HUES48 (cell line): Measurements from ENCODE around the gene ARHGEF12.
"Not testable (repeated sequence)": the region's sequence is repeated elsewhere in the genome, so short reads cannot be mapped to it uniquely, and the experiment has no call there.

Experiments used
- H3K27ac ChIP-seq: one replicate; pipeline ENCODE4 v1.7.0; 2013; ENCODE audit warnings: low read depth, low read length, inconsistent platforms
- H3K27me3 ChIP-seq: 2 replicates; pipeline ENCODE4 v1.6.1; 2013; ENCODE audit warnings: mild to moderate bottlenecking, low read length; ENCODE audit not compliant: control insufficient read depth, insufficient read depth
- H3K36me3 ChIP-seq: 2 replicates; pipeline ENCODE4 v1.6.1; 2013; ENCODE audit warnings: low read length; ENCODE audit not compliant: control insufficient read depth, insufficient read depth
- H3K4me1 ChIP-seq: 2 replicates; pipeline ENCODE4 v1.6.1; 2013; ENCODE audit warnings: mild to moderate bottlenecking, low read length; ENCODE audit not compliant: control insufficient read depth, insufficient read depth
- H3K4me3 ChIP-seq: 2 replicates; pipeline ENCODE4 v1.5.1; 2013; ENCODE audit warnings: mild to moderate bottlenecking, low read depth, low read length
- H3K9ac ChIP-seq: 2 replicates; pipeline ENCODE4 v1.6.1; 2013; ENCODE audit warnings: mild to moderate bottlenecking, low read depth, low read length, moderate library complexity
- H3K9me3 ChIP-seq: 2 replicates; pipeline ENCODE4 v1.6.1; 2013; ENCODE audit warnings: low read length; ENCODE audit not compliant: control insufficient read depth, insufficient read depth

Gene ARHGEF12

DNA sequence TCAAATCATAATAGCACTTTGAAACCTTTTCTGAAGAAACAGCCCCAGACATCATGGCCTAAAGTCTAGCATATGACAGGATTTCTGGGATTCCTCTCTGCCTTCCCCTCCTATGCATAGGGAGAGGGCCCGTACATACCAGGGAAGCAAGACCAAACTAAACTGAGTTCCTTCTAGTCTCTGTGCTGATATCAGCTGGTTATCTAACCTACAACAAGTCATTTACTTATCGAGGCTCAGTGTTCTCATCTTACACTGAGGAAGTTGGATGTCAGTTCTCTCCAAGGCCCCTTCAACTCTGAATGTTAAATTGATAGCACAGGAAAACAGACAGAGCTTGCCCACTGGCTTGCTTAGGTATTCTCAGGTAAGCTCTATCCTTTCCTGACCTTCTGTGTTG lies 158.4 kb downstream of the ARHGEF12 start:
- Histone ChIP-seq H3K27ac (no peak overlapping the region), H3K4me3 (no peak overlapping the region), H3K36me3 (no peaks in the 10 kb centered on the region), H3K4me1 (peaks cover 10% of the 10 kb centered on the region), H3K27me3 (no peaks in the 10 kb centered on the region), H3K9ac (no peak overlapping the region), H3K9me3 (no peaks in the 10 kb centered on the region)

GRCh38 chr11:120499088-120499487 lies 162.9 kb downstream of the ARHGEF12 start:
- Histone ChIP-seq H3K9me3 (no peaks in the 10 kb centered on the region), H3K27me3 (no peaks in the 10 kb centered on the region), H3K9ac (no peak overlapping the region), H3K4me1 (peaks cover 38% of the 10 kb centered on the region), H3K36me3 (no peaks in the 10 kb centered on the region), H3K27ac (no peak overlapping the region), H3K4me3 (no peak overlapping the region)

DNA sequence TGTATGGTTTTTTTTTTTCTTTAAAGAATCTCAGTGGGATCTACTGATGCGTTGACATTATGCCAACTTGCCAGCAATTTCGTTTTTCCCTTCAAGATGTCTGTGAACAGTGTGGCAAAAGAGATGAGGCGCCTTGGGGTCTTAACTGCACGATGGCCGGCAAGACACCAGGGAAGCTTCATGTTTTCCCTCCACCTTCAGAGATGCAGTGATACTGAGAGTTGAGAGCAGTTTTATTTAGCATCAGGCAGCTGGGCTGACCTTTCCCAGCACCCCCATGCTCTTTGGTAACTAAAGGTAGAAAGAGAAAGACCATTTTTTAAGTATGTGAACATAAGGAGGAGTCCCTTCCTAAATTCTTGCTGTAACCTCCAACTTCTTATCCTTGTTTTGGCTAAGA lies 163.6 kb downstream of the ARHGEF12 start:
- Histone ChIP-seq H3K4me3 (no peak overlapping the region), H3K9ac (no peak overlapping the region), H3K4me1 (peaks cover 39% of the 10 kb centered on the region)

GRCh38 chr11:120500414-120501071 lies 164.3 kb downstream of the ARHGEF12 start:
- no peaks in the 10 kb centered on the region for H3K36me3 ChIP-seq
- no peaks in the 10 kb centered on the region for H3K27me3 ChIP-seq
- H3K4me1 ChIP-seq, result peaks cover 39% of the 10 kb centered on the region
- H3K9ac ChIP-seq, result no peak overlapping the region
- H3K27ac ChIP-seq, result peak overlapping the region; percentile 75
- H3K9me3 ChIP-seq, result no peaks in the 10 kb centered on the region
- peak overlapping the region; percentile 13 for H3K4me3 ChIP-seq

More for the DNA sequence above, 163.6 kb downstream of the ARHGEF12 start:
- Histone ChIP-seq H3K36me3 (no peaks in the 10 kb centered on the region), H3K27ac (no peak overlapping the region), H3K27me3 (no peaks in the 10 kb centered on the region), H3K9me3 (no peaks in the 10 kb centered on the region)

GRCh38 chr11:120501440-120501839 lies 165.2 kb downstream of the ARHGEF12 start:
- Histone ChIP-seq H3K4me1 (peaks cover 37% of the 10 kb centered on the region), H3K36me3 (no peaks in the 10 kb centered on the region), H3K27me3 (no peaks in the 10 kb centered on the region), H3K9ac (no peak overlapping the region), H3K27ac (peak overlapping the region; percentile 75), H3K4me3 (peak overlapping the region; percentile 13), H3K9me3 (no peaks in the 10 kb centered on the region)

DNA sequence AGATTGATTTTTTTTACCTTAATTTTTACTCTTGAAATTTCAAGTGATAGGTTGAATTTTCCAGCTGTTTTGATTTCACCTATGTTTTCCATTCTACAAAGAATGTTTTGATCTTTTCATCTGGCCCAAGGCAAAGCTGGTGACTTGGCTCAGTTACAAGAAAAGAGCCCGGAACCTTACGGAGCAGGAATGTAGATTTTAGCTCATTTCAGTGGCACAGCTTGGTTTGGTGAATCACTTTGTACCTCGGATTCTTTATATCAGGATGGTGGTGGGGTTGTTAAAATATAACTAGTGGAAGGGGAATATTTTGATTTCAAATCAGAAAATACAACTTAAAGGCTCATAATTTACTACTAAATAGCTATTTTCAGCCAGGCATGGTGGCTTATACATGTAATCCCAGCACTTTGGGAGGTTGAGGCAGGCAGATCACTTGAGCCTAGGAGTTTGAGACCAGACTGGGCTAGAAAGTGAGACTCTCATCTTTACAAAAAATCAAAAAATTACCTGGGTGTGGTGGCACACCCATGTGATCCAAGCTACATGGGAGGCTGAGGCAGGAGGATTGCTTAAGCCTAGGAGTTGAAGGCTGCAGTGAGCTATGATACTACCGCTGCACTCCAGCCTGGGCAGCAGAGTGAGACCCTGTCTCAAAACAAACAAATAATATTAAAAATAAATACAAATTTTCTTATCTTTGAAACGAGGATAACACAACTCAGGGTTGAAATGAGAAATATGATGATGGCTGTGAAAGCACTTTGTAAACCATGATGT lies 166.0 kb downstream of the ARHGEF12 start:
- peaks cover 37% of the 10 kb centered on the region for H3K4me1 ChIP-seq
- no peaks in the 10 kb centered on the region for H3K36me3 ChIP-seq
- peak overlapping the region; percentile 75 for H3K27ac ChIP-seq

DNA sequence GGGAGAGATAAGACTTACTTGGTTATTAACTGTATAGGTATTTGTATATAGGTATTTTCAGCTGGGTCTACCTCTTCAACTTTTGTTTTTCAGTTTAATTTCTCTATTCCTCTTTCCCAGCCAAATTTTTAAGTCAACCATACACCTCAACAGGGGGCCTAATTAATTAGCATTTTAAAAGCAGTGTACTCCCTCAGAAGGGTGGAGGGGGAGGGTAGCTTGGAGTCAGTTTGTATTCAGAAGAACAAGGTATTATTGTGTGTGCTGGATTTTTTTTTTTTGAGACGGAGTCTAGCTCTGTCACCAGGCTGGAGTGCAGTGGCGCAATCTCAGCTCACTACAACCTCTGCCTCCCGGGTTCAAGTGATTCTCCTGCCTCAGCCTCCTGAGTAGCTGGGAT lies 167.3 kb downstream of the ARHGEF12 start:
- H3K4me1 ChIP-seq, result peaks cover 37% of the 10 kb centered on the region
- H3K36me3 ChIP-seq, H3K27me3 ChIP-seq, H3K9ac ChIP-seq, H3K9me3 ChIP-seq: not testable (repeated sequence)
- peak overlapping the region; percentile 16; the same call in 1 of the 2 replicates for H3K4me3 ChIP-seq
- H3K27ac ChIP-seq, result peak overlapping the region; percentile 26

More for the DNA sequence above, 166.0 kb downstream of the ARHGEF12 start:
- Histone ChIP-seq H3K4me3 (no peak overlapping the region), H3K9me3 (no peaks in the 10 kb centered on the region), H3K27me3 (no peaks in the 10 kb centered on the region), H3K9ac (no peak overlapping the region)

DNA sequence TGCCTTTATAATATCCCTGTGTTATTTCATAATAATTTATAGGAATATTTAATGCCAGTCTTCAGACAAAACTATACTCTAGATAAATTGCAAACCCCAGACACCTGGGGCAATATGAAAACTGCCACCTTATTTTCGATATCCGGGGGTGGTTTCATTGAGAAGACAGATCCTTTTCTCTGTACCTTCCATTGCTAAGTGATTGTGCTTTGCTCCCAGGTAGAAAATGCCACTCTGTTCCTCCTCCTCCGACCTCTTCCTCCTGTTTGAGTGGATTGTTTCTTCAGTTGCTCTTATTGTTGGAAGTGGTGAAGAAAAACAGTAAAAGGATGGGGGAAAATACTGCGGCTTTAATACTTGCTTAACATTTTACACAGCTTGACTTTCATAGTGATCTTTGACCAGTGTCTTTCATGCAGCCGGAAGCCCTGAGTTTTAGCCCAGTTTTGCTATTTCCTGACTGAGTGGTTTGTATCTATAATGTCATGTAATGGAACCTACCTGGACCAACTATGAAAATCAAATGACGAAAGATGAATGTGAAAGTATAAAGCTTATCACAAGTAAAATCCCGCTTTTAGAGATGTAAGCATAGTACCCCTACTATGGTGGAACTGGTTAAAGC lies 169.7 kb downstream of the ARHGEF12 start:
- no peaks in the 10 kb centered on the region for H3K36me3 ChIP-seq
- H3K4me1 ChIP-seq, result peaks cover 28% of the 10 kb centered on the region
- H3K27ac ChIP-seq, result no peak overlapping the region
- H3K27me3 ChIP-seq, result peaks cover 10% of the 10 kb centered on the region; the same call in 1 of the 2 replicates
- no peaks in the 10 kb centered on the region for H3K9me3 ChIP-seq
- no peak overlapping the region for H3K4me3 ChIP-seq
- H3K9ac ChIP-seq, result no peak overlapping the region

GRCh38 chr11:120509346-120510053 lies 173.3 kb downstream of the ARHGEF12 start:
- no peak overlapping the region for H3K4me3 ChIP-seq
- H3K27me3 ChIP-seq, result peaks cover 33% of the 10 kb centered on the region
- H3K4me1 ChIP-seq, result peaks cover 5% of the 10 kb centered on the region; the same call in 1 of the 2 replicates
- H3K9me3 ChIP-seq, result no peaks in the 10 kb centered on the region
- H3K36me3 ChIP-seq, result no peaks in the 10 kb centered on the region
- no peak overlapping the region for H3K9ac ChIP-seq
- H3K27ac ChIP-seq, result no peak overlapping the region

GRCh38 chr11:120510406-120511115 lies 174.3 kb downstream of the ARHGEF12 start:
- Histone ChIP-seq H3K9ac (no peak overlapping the region), H3K27ac (no peak overlapping the region), H3K36me3 (no peaks in the 10 kb centered on the region), H3K9me3 (no peaks in the 10 kb centered on the region), H3K4me3 (no peak overlapping the region), H3K27me3 (peaks cover 37% of the 10 kb centered on the region), H3K4me1 (peaks cover under 1% of the 10 kb centered on the region; the same call in 1 of the 2 replicates)
